T1000 (cell line): ENCODE measurements around the gene CLDND1.

ENCODE experiments used
- DNase-seq: peaks from one replicate; lab custom pipeline; 2025; ENCODE audit warnings: mixed read lengths; lab: John Stamatoyannopoulos, UW

The CLDND1 gene

DNA sequence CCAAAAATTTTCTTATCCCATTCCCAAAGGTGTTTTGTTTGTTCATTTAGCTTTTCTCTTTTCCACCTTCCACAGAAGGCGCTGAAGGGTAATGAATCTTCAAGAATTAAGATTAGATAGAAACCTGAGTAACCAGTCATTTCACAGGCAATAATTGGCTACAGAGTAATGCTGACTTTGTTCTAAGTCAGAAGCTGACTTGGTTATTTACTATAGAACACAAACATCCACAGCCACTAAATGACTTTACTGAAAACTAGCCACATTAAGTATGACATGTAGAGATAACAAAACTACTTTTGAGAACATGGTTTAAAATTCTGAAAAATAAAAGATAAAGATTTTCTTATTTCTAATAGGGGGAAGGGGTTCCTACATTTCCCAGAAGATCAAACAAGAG is 7.8 kb downstream of the CLDND1 start:
- DNase-seq = no peak

DNA sequence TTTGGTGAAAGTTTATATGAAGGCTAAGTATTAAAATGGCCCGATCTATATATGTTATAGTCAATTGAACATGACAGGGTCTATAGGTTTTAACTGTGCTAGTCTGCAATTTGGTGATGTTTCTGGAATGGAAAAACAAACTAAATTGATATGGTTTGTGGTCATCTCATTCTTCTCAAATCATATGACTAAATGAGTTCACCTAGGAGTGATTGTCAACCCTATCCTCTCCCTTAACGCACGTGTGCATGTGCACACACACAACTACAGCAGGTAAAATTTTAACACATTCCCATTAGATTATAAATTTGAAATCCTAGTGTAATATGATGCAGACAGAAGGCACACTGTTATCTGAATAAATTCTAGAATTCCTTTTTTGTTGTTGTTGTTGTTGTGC is 9.0 kb downstream of the CLDND1 start:
- DNase-seq = no peak

DNA sequence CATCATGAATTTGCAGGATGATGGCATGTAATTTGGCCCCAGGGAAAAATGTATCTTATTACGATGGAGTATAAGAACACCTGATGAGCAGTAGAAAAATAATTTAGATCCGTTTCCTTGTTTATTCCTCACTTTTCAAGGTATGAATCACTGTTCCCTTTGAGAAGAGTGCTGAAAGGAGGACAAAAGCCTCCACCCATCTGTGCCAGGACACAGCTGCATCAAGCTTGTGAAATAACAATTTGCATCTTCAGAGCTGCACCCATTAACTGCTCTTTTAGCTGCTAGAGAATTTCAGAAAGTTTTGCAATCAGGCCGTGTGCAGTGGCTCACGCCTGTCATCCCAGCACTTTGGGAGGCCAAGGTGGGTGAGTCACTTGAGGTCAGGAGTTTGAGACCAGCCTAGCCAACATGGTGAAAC is 9.6 kb downstream of the CLDND1 start:
- DNase-seq = no peak

DNA sequence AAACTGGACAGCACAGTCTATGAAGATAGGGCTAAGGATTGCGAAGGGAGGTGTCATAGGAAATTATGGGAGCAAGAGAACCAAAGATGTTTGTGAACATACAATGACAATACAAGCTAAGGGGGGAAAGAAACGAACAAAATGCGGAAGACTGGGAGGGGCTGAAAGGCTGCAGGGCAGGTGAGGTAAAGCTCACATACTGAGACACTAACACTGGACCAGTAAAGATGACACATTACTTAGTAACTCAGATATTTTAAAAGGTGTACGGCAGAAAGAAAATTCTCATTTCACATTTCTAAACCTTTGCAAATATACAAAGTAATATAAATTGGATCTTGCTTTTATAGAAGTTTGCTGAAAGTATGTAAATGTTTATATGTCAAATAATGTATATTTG is 10.1 kb downstream of the CLDND1 start:
- DNase-seq = no peak

DNA sequence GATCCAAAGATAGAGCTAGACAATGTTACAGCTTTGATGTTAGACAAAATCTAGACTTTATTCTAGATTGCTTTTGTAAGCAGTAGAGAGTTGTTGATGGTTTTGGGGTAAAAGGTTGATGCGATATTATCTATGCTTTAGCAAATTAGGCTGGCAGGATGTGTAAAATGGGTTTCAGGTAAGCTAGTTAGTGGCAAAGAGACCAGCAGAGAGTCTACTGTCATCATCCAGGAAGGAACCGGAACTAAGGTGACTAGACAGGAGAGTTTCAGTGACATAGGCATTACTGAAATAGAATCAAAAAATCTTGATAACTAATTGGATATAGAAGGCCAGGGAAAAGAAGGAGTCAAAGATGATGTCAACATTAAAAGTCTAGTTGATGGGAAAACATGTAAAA is 14.1 kb downstream of the CLDND1 start:
- DNase-seq = no peak

DNA sequence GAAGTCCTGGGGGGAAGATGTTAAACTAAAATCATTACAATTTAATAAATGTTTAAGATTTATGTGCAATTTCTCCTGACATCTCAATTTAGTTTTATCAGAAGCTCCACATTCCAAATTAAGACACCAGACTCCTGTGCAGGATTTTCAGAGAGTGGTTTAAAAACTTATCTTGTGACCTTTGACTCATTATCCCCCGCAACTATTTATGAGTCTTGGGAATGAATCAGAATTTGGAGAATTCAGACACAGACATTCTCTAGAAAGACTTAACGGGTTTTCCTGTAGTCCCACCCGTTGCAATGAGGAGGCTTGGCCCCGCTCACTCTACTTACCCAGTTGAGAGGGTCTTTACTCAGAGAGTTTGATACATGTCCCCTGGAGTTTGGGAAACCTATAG is 18.2 kb downstream of the CLDND1 start:
- DNase-seq = no peak

DNA sequence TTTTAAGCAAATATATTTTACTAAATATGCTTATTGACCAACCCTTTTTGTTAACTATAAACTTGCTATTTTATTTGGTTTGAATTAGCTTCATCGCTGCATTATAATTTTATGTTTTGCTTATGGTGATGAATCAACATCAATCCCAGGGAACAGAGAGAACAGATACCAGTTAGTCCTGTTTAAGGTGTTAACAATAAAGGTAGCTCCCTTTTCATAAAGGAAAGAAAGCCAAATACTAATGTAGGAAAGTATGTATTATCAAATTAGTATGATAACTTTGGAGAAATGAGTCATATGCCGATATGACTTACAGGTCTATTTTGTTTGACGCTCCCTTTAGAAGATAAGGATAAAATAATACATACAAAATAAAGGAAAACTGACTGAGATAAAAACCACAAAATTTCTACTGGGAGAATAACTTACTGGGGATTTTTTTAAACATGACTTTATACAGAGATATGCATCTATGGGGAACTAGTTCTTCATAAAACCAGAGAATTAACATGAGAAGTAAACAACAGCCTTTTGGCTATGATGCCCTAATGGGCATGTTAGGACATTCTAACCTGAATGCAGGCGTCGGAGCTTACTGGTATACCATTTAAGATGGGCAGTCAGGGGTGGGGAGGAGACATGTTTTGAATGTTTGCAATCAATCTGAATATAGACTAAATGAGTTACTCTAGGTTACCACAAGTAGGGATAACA is 20.7 kb downstream of the CLDND1 start:
- no peak for DNase-seq

DNA sequence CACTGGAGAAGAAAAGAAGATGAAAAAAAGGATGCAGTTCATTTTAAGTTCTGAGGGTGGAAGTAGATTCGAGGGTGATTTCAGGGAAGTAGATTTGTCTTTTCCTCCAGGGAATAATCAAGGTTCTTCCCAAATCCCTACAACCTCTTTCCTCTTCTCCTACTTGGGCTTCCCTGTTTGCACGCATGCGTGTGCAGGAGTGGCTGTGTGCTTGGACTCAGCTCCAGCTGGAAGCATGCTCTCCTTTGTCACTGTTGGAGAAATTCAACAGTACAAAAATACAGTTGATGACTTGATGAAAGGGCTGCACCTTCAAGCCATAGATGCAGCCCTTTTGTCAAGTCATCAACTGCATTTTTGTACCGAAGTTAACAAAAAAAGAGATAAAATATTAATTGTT is 21.4 kb downstream of the CLDND1 start:
- no peak for DNase-seq

DNA sequence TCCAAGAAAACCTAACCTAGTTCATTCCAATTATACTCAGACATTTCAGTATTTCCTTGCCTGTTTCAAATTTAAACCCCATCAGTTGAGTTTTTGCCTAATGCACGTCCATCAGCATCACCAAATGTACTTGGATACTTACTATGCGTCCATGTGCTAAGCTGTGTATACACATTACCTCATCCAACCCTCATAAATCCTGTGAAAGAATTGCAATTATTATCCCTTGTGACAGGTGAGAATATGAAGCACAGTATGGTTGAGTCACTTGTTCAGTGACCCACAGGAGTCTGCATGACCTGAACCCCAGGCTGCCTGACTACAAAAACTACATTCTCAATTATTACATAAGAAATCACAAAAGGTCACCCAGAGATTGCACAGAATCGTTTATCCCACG is 22.7 kb downstream of the CLDND1 start:
- no peak for DNase-seq

DNA sequence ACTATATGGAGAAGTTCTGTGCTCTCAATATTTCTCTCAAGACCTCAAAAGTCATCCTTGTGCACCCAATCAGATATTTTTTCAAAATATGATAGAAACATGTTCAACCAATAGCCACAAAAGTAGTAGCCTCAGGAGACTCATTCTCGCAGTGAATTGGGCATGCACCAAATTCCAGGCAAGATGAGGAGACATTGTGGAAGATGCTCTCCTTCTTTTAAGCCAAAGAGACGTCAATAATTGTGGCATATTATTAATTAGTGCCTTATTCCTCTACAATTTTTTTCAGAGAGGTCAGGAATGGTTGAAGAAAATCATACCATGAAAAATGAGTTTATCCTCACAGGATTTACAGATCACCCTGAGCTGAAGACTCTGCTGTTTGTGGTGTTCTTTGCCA is 25.3 kb downstream of the CLDND1 start, which contains the start of gene OR5K2:
TSS of gene OR5K2 (plus strand) at position 301 of the 400 bp plus-strand sequence. CDS start at position 301, 0 bp downstream.
- DNase-seq = no peak

DNA sequence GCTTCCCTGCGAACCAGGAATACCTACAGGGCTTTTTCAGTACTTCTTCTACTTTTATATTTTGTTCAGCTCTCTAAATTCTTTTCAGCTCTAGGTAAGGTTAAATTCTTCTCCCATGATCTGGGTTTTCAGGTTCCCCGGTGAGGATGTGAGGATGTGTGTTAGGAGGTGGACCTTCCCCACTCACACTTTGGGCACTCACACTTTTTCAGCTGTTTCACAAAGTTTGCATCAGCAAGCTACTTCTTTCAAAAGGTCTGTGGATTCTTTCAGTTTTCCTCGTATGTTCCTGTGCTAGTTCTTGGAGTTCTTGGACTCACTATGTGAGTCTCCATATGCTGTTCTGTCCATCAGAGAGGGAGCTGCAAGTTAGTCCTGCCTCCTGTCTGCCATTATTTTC is 39.1 kb downstream of the CLDND1 start:
- no peak for DNase-seq

DNA sequence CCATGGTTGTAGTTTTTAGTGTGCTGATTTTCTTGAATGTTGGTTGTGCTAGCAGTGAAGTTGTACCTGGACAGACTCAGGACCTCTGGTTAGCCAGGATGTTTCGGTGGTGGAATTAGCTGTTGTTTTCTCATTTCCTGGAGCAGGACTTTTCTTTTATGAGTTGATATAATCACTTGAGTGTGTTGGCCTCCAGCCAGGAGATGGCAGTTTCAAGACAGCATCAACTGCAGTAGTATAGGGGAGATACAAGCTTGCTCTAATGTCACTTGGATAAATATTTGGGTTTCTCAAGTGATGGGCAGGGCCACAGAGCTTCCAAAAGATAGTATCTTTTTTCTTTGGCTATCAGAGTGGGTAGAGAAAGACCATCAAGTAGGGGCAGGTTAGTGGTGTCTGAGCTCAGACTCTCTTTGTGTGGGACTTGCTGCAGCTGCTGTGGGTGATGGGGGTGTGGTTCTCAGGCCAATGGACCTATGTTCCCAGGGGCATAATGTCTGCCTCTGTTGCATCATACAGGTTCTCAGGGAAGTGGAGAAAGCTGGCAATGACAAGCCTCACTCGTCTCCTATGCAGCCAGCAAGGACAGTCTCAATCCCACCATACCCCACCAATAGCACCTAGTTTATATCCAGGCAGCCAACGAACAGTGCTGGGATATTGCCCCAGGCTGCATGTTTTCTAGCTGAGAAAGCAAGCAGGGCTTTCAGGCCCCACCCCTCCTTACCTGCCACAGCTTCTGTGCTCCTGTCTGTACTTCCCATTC is 39.8 kb downstream of the CLDND1 start:
- no peak for DNase-seq
